ENCODE results near the gene RBM39. TPM values are rescaled to one million over a fixed set of nuclear protein-coding genes. Genes with fewer than 3 reads are reported as not detected.

Gene RBM39
- total and polyA plus RNA-seq, 9 of the 15 experiments (the other 6 are each of a cell fraction or from before 2014, with no cell fraction given) = 143 to 319 (median 228) TPM

DNA sequence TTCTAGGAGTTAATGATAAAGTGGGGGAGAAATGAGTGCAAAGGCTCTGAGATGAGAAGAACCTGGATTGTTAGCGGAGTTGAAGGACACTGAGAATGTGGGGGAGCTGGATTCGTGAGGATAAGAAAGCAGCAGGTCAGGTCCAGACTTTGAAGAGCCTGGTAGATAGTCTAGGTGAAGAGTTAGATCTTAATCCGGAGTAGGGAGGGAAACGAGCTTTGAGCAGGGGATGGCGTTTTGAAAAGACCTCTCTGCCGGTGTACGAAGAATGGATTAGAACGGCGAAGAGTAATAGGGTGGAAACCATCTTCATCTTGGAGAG is 29.3 kb upstream of the RBM39 start:
- no TSS peak for BruUV-seq (replicated peaks)
- Histone ChIP-seq H3K79me2 (ENCODE audit: control insufficient read depth, insufficient read depth, low read length) (peaks cover 41% of the 10 kb centered on the region), H3K9me1 (ENCODE audit: control insufficient read depth, insufficient read depth, low read length) (no peaks in the 10 kb centered on the region), H3K9me3 (replicated peaks; ENCODE audit: control insufficient read depth, insufficient read depth, low read depth, low read length) (no peaks in the 10 kb centered on the region), H3K36me3 (ENCODE audit: control insufficient read depth, insufficient read depth, low read length) (peaks cover 10% of the 10 kb centered on the region; the same call in 1 of the 3 replicates), H3K4me2 (ENCODE audit: insufficient read depth, low read length) (peak overlapping the region; percentile 90), H2AFZ (ENCODE audit: low read depth, low read length) (peak overlapping the region; percentile 94), H3K4me3 (no peak overlapping the region; the same call in 1 of the 2 replicates), H3K4me1 (replicated peaks in 1 of 2; ENCODE audit: control insufficient read depth in 2 of 2, insufficient read depth in 2 of 2, low read length in 2 of 2) (peaks cover 21 to 40% of the 10 kb centered on the region in 2 experiments), H3K27me3 (ENCODE audit: control insufficient read depth in 2 of 2, insufficient read depth in 2 of 2, low read length in 2 of 2) (no peaks in the 10 kb centered on the region), H3K27ac (ENCODE audit: extremely low read depth, low read depth, low read length) (peak overlapping the region; percentile 43; the same call in 2 of the 3 replicates), H4K20me1 (replicated peaks; ENCODE audit: control insufficient read depth, insufficient read depth, low read length) (no peaks in the 10 kb centered on the region; the same call in 1 of the 2 replicates), H3K9ac (ENCODE audit: insufficient read depth in 1 of 2, low read depth in 2 of 2, low read length in 2 of 2) (no peak overlapping the region)
- 54% methylated on average over 9 of the region's 9 CpGs for WGBS (ENCODE audit: insufficient coverage, low coverage, missing lambda C conversion rate)
- CTCF ChIA-PET (ENCODE audit: low intra/inter-chr PET ratio) = no interaction called here
- DNase-seq (ENCODE audit: extremely low read depth in 1 of 4, low spot score in 3 of 4) (no peak), FAIRE-seq (no peak), ATAC-seq (no peak)
- in situ Hi-C loops (cut with MboI) = no loop called here
- intact Hi-C loops (cut with micrococcal nuclease) = loop anchor here (5.0 to 10.0 kb wide), 2 partner anchors 106 to 133 kb away; no protein-coding TSS in a partner anchor
- POLR2A ChIA-PET = interaction anchor here (0.6 to 3.3 kb wide), 14 partner anchors 8 to 183 kb away, joined by 3 to 46 read pairs (median 4); partner anchors contain the start of genes RBM39 and SCAND1
- TF ChIP-seq, protein P1, sequence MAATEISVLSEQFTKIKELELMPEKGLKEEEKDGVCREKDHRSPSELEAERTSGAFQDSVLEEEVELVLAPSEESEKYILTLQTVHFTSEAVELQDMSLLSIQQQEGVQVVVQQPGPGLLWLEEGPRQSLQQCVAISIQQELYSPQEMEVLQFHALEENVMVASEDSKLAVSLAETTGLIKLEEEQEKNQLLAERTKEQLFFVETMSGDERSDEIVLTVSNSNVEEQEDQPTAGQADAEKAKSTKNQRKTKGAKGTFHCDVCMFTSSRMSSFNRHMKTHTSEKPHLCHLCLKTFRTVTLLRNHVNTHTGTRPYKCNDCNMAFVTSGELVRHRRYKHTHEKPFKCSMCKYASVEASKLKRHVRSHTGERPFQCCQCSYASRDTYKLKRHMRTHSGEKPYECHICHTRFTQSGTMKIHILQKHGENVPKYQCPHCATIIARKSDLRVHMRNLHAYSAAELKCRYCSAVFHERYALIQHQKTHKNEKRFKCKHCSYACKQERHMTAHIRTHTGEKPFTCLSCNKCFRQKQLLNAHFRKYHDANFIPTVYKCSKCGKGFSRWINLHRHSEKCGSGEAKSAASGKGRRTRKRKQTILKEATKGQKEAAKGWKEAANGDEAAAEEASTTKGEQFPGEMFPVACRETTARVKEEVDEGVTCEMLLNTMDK (IDR thresholded peaks at IDR 0.05; ENCODE audit: borderline replicate concordance, insufficient read depth, low read depth, low read length, poor library complexity, severe bottlenecking) = no peak
- peak; percentile 63; the same call in 1 of the 2 replicates for TF ChIP-seq MIER1 (IDR thresholded peaks at IDR 0.05; ENCODE audit: low read depth)
- TF ChIP-seq, protein P2, sequence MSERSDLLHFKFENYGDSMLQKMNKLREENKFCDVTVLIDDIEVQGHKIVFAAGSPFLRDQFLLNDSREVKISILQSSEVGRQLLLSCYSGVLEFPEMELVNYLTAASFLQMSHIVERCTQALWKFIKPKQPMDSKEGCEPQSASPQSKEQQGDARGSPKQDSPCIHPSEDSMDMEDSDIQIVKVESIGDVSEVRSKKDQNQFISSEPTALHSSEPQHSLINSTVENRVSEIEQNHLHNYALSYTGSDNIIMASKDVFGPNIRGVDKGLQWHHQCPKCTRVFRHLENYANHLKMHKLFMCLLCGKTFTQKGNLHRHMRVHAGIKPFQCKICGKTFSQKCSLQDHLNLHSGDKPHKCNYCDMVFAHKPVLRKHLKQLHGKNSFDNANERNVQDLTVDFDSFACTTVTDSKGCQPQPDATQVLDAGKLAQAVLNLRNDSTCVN (CRISPR knock-in tag; IDR thresholded peaks at IDR 0.05) = 0 out of 2 replicates have a peak, but pooled peaks have one; percentile 17
- TF ChIP-seq ARNT (IDR thresholded peaks at IDR 0.05) = peak; percentile 57 to 67; a peak in 2 of 4 replicates
- no peak for TF ChIP-seq RAD21 (CRISPR knock-in tag; conservative IDR thresholded peaks at IDR 0.05 in 1 of 2, IDR thresholded peaks at IDR 0.05 in 1 of 2)
- TF ChIP-seq MCM7 (IDR thresholded peaks at IDR 0.05) = 0 out of 4 replicates have a peak, but pooled peaks of 1 of the 2 experiments have one; percentile 55
- TF ChIP-seq MLLT1 (IDR thresholded peaks at IDR 0.05) = peak in 1 of 2 experiments; percentile 53; a peak in 1 of 4 replicates
- TF ChIP-seq SOX6 (IDR thresholded peaks at IDR 0.05) = no peak
